Limb (tissue), 2 donors: ENCODE data around the gene G6PD.

Experiments used
- DNase-seq, 2 donors: peaks; one replicate each; pipeline ENCODE4 v3.0.0-alpha.2; 2016; ENCODE audit errors: extremely low spot score in 2 of 2

G6PD gene

DNA sequence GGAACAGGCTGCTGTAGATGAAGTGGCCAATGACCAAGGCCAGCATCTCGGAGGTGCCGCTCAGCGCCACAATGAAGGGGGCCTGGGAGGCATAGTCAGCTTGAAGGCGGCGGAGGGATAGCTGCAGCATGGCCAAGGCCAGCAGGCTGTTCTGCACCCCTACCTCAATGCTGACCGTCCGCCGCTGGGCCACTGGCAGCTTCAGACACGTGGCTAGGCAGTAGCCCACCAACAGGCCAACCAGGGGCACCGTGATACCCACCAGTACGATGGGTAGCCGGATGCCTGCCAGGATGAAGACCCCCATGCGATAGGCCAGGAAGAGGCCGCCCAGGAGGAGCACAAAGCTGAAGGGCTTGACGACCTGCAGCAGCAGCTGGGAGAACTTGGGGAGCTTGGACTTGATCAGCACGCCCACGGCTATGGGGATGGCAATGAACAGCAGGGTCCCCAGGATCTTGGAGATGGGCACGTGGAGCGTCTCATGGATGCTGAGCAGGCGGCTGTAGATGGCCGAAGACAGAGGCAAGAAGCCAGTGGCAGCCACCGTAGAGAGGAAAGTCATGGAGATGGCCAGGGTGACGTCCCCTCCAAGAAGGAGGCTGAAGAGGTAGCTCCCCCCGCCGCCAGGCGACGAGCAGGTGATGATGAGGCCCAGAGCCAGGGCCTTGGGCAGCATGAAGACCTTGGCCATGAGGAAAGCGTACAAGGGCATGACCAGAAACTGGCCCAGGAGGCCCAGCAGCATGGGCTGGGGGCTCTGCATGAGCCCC lies 58.9 kb downstream of the G6PD start:
- DNase-seq: no peak

DNA sequence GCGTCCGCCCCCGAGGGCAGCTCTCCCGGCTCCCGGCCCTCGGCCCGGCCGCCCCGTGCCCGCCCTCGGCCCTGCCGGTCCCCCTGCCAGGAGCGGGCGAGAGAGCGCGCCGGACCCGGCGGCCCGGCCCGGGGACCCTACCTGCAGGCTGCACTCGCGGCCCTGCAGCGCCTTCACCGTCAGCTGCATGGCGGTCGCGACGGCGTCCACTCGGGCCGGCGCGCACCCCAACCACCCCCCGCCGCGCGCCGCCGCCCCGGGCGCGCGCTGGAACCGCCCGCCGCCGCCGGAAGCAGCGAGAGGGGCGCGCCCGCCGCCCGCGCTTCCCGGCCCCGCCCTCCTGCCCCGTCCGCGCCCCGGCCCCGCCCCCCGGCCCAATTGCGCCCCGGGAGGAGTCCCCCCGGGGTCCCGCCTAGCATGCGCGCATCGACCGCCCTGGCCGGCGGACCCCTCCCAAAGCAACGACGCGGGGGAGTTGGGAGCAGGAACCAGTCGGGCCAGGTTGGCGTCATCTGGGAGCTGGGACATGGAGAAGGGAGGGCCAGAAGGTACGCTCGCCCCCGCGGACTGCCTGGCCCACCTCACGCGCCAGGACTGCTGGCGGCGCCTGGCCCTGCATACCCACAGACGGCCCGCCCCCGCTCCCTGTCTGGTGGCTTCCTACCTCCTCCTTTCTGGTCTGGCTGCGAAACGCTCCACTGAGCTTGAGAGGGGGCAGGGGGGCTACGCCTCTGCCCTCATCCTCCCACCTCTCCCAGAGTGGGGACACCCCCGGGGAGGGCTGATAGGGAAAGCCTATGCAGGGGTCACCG lies 60.0 kb downstream of the G6PD start, which contains the start of gene UBL4A:
UBL4A (minus strand) TSS at position 220 of the 812 bp plus-strand sequence; CDS start at position 189, 31 bp downstream.
- peak; percentile 15 to 77 for DNase-seq

- no peak for DNase-seq
Observed at GRCh38 chrX:154486052-154486395, 60.6 kb downstream of the G6PD start.

DNA sequence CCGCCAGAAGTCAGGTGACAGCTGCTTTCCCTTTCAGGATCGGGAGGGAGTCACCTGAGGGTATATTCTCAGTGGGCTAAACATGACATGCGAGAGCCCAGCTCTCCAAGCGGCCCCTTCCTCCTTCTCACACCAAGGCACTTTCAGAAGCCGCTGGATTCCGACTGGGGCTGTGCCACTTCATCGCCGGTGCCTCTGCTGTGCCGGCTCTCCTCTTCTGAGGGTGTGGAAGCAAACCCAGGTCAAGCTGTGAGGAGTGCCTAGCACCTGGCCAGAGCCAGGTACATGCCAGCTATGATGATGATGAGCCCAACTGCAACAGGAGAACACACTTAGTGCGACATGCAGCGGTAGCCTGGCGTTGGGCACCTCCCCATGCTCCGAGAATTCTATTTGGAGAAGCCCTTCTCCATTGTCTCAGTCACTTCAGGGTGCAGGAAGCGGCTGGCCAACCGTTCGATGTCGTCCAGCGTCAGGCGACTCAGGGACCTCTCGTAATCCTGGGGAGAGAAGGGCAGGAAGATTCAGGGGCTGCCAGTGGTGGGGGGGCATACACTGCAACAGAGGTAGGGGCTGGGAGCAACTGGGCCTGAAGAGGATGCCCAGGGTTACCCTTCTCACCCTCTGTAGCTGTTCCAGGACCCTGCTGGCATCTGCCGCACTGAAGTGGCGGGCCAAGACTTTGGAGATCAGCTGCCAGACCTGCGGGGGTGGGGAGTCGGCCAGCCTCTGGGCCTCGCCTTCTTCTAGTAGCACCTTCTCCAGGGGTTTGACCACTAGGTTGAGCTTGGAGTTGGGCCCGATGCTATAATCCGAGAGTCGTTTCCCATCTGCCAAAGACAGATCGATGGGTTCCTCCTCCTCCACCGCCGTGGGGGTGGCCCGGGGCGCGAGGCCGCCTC lies 61.2 kb downstream of the G6PD start:
- no peak for DNase-seq

GRCh38 chrX:154484255-154485149 lies 62.1 kb downstream of the G6PD start:
- no peak for DNase-seq

DNA sequence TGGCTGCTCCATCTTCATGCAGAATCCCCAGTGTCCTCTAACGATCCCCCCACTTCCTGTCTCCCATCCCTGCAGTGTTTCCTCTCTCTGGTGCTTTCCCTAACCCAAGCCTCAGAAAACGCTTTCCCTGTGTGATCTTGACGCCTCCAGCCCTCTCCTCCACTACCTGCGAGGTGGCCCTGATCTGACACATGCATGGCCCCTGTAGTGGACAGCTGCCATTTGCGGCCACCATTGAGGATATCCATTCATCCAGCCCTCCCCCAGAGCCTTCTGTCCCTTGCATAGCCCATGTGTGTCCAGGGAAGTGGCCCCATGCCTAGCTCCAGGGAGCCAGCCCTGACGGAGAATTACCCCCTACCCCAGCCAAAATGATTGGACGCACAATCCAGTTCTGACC lies 63.3 kb downstream of the G6PD start:
- DNase-seq: no peak

DNA sequence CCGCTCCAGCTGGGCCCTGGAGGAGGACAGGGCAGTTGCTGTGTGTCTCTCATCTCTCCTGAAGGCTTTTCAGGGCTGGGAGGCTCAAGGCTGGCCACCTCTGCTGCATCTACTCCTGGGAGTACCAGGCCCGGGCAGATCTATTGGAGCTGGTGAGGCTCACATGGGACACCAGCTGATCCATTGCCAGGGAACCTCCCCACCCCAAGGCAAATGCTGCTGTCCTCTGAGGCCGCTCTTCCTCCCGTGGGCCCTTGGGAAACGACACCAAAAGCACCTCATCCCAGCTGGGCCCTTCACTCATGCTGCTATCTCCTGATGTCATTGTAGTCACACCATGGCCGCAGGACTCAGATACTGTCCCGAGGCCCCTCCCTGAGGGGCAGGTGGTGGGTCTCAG lies 63.9 kb downstream of the G6PD start:
- no peak for DNase-seq

DNA sequence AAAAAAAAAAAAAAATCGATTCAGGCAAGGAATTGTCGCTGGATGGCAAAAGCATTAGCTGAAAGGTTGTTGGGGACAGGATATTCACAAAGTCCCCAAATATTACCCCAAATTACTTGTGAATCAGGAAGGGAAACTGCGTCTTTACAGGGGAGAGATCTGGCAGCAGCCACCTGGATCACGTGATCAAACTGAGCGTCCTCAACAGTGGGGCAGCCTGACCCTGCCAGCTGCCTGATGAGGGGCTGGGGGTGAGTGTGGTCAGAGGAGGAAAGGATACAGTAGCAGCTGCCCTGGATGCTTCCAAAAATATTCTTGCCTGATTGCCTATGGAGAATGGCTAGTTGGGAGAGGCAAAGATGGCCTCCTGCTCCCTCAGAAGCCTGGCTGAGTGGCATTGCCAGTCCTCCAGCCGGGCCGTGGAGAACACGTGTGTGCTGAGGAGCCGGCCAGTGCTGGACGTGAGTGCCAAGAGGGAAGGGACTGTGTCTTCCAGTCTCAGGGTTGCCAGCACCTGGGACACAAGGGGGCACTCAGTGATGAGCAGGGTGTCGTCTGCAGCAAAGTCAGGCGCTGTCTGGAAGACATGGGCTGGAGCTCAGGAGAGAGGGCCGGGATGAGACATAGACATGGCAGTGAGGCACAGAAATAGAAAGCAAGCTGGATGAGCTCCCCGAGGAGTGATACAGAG lies 64.6 kb downstream of the G6PD start:
- no peak for DNase-seq
